Upper lobe of left lung (tissue), 6 donors: ENCODE measurements around the gene AGGF1. TPM values are rescaled to one million over a fixed set of nuclear protein-coding genes. Genes with fewer than 3 reads are reported as not detected.

Experiments used
- ATAC-seq, 2 donors: fragments of 200-7000 bp; cut with Tn5 transposase; one replicate each; pipeline ENCODE4 v1.9.1; 2022; ENCODE audit warnings: mild to moderate bottlenecking in 2 of 2, moderate library complexity in 2 of 2; ENCODE audit not compliant: low FRiP score in 2 of 2
- DNase-seq, 2 donors: peaks; one replicate each; pipeline ENCODE4 v3.0.0-alpha.2; 2019 to 2020
- H3K27ac ChIP-seq, 4 donors: fragments of 200-600 bp; sonication (generic); one replicate each; pipeline ENCODE4 v1.5.1; 2016 to 2019
- H3K27me3 ChIP-seq, 4 donors: fragments of 200-600 bp; sonication (generic); one replicate each; pipeline ENCODE4 v1.5.1; 2017 to 2019
- H3K36me3 ChIP-seq, 4 donors: fragments of 200-600 bp; sonication (generic); one replicate each; pipeline ENCODE4 v1.5.1; 2016 to 2019
- H3K4me1 ChIP-seq, 4 donors: fragments of 200-600 bp; sonication (generic); one replicate each; pipeline ENCODE4 v1.5.1; 2018 to 2019
- H3K4me3 ChIP-seq, 4 donors: fragments of 200-600 bp; sonication (generic); one replicate each; pipeline ENCODE4 v1.5.1; 2017 to 2019; ENCODE audit warnings: mild to moderate bottlenecking in 2 of 4, moderate library complexity in 1 of 4
- H3K9me3 ChIP-seq, 4 donors: fragments of 200-600 bp; sonication (generic); one replicate each; pipeline ENCODE4 v1.5.1; 2018 to 2019
- EP300 ChIP-seq, 4 donors: sonication (generic); formaldehyde crosslinking; IDR thresholded peaks; one replicate each; pipeline ENCODE4 v1.5.1; 2017; ENCODE audit warnings: antibody characterized with exemption in 4 of 4, control low read depth in 2 of 4
- POLR2A ChIP-seq, 4 donors: fragments of 450-650 bp; IDR thresholded peaks; one replicate each; pipeline ENCODE4 v1.5.1; 2016 to 2017; ENCODE audit warnings: antibody characterized with exemption in 4 of 4, mild to moderate bottlenecking in 2 of 4
- POLR2AphosphoS5 ChIP-seq, 2 donors: sonication (generic); formaldehyde crosslinking; IDR thresholded peaks; one replicate each; pipeline ENCODE4 v1.5.1; 2017; ENCODE audit warnings: antibody characterized with exemption in 2 of 2
- WGBS, 2 donors: methylation state at CpG; one replicate each; pipeline ENCODE4 v1.1.5; 2017 to 2018; 5-methylcytosine and 5-hydroxymethylcytosine counted together
- total RNA-seq, 6 donors: library from RNA; depleted of rRNA in 4 of 6; stranded (reverse); fragments of >200 nt in 4 of 6; gene quantifications; one replicate each; pipeline versions ENCODE4 v1.1.0 to v1.2.1, GENCODE V29; 2016 to 2021
- TF ChIP-seq, protein P1 (sequence below), 6 experiments: fragments of 450-650 bp in 4 of 6; fragments of 200-600 bp in 2 of 6; sonication (generic) in 2 of 6; IDR thresholded peaks; one replicate each; pipeline ENCODE4 v1.5.1; 2016 to 2019; ENCODE audit warnings: antibody characterized with exemption in 6 of 6
- donor health status: DM: no; HTN: no; CAD: no; lungs with moderate emphysema.
- donor health status: DM: no; HTN: yes; CAD: no; lungs with severe emphysema.

The AGGF1 gene
- total RNA-seq, 6 donors from 2014 or later: 20.4 to 51.3 (median 26.3) TPM

GRCh38 chr5:77032635-77033034 lies 2.4 kb downstream of the AGGF1 start:
- Histone ChIP-seq H3K4me3 (no peak overlapping the region), H3K27me3 (no peaks in the 10 kb centered on the region), H3K27ac (no peak overlapping the region), H3K36me3 (peaks cover 6 to 35% (median 19%) of the 10 kb centered on the region in 4 donors), H3K9me3 (peaks cover 0 to 8% (median 3%) of the 10 kb centered on the region in 4 donors), H3K4me1 (peaks cover 9 to 18% (median 15%) of the 10 kb centered on the region in 4 donors)
- TF ChIP-seq EP300 (IDR thresholded peaks at IDR 0.05) (no peak), POLR2A (IDR thresholded peaks at IDR 0.05) (no peak), POLR2AphosphoS5 (IDR thresholded peaks at IDR 0.05) (no peak)
- TF ChIP-seq, protein P1, sequence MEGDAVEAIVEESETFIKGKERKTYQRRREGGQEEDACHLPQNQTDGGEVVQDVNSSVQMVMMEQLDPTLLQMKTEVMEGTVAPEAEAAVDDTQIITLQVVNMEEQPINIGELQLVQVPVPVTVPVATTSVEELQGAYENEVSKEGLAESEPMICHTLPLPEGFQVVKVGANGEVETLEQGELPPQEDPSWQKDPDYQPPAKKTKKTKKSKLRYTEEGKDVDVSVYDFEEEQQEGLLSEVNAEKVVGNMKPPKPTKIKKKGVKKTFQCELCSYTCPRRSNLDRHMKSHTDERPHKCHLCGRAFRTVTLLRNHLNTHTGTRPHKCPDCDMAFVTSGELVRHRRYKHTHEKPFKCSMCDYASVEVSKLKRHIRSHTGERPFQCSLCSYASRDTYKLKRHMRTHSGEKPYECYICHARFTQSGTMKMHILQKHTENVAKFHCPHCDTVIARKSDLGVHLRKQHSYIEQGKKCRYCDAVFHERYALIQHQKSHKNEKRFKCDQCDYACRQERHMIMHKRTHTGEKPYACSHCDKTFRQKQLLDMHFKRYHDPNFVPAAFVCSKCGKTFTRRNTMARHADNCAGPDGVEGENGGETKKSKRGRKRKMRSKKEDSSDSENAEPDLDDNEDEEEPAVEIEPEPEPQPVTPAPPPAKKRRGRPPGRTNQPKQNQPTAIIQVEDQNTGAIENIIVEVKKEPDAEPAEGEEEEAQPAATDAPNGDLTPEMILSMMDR (IDR thresholded peaks at IDR 0.05): no peak
- ATAC-seq: no peak
- no peak for DNase-seq
- 84 to 89% methylated on average over 4 of the region's 4 CpGs for WGBS, 2 donors

GRCh38 chr5:77033338-77033737 lies 3.1 kb downstream of the AGGF1 start:
- no peak for ATAC-seq
- TF ChIP-seq POLR2AphosphoS5 (IDR thresholded peaks at IDR 0.05) (no peak), POLR2A (IDR thresholded peaks at IDR 0.05) (no peak)
- H3K36me3 ChIP-seq: peaks cover 6 to 42% (median 21%) of the 10 kb centered on the region in 4 donors
- H3K9me3 ChIP-seq: peaks cover 0 to 8% (median 3%) of the 10 kb centered on the region in 4 donors
- peaks cover 9 to 18% (median 15%) of the 10 kb centered on the region in 4 donors for H3K4me1 ChIP-seq
- 94 to 96% methylated on average over 5 of the region's 5 CpGs for WGBS, 2 donors
- no peak overlapping the region for H3K27ac ChIP-seq
- no peak for DNase-seq
- H3K27me3 ChIP-seq: no peaks in the 10 kb centered on the region
- H3K4me3 ChIP-seq: no peak overlapping the region

DNA sequence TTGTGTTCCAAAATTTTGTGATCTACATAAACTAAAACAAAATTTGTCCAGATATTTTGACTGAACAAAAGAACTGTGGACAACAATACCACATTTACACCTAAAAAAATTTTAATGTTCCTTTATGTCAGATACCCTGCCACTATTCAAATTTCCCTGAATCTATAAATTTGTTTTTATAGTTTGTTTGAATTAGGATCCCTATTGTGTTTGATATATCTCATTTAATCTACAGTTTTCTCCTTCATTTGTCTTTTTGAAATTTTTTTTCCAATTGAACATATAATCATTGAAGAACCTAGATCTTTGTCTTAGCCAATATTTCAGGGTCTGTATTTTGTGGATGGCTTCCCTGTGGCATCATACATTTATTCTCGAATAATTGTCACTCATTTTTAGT lies 5.7 kb downstream of the AGGF1 start:
- H3K27me3 ChIP-seq: no peaks in the 10 kb centered on the region
- peaks cover 6 to 66% (median 29%) of the 10 kb centered on the region in 4 donors for H3K36me3 ChIP-seq
- H3K4me3 ChIP-seq: no peak overlapping the region
- H3K4me1 ChIP-seq: peaks cover 8 to 13% (median 9%) of the 10 kb centered on the region in 4 donors
- ATAC-seq (no peak), DNase-seq (no peak)
- no peak for TF ChIP-seq EP300 (IDR thresholded peaks at IDR 0.05)
- TF ChIP-seq, protein P1 (IDR thresholded peaks at IDR 0.05): no peak
- TF ChIP-seq POLR2A (IDR thresholded peaks at IDR 0.05): no peak
- no peak for TF ChIP-seq POLR2AphosphoS5 (IDR thresholded peaks at IDR 0.05)
- H3K9me3 ChIP-seq: no peaks in the 10 kb centered on the region
- no peak overlapping the region for H3K27ac ChIP-seq
- 86 to 87% methylated on average over 1 of the region's 1 CpG for WGBS, 2 donors

DNA sequence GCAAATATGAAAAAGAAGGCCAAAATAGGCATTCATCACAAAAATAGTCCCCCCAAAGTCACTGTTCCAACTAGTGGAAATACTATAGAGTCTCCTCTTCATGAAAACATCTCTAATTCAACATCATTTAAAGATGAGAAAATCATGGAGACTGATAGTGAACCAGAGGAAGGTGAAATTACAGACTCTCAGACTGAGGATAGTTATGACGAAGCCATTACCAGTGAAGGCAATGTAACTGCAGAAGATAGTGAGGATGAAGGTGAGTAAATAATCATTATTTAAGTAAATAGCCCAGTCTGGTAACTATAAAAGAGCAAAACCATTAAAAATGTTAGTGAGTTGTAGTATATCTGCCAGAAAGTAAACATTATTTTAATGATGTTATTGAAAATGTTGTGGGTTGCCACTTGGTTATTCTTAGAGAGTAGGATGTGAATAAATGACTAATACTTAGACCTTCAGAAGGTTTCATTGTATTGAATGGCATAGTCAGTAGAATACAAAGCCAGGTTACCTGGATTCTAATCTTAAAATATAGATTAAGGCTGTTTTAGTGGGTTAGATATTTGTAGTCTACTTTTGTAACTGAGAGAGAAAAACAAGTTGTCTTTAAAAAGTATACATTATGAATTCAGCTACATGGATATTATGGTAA lies 16.3 kb downstream of the AGGF1 start:
- TF ChIP-seq, protein P1 (IDR thresholded peaks at IDR 0.05): no peak
- TF ChIP-seq POLR2A (IDR thresholded peaks at IDR 0.05) (no peak), EP300 (IDR thresholded peaks at IDR 0.05) (no peak), POLR2AphosphoS5 (IDR thresholded peaks at IDR 0.05) (no peak)
- no peak overlapping the region for H3K27ac ChIP-seq

DNA sequence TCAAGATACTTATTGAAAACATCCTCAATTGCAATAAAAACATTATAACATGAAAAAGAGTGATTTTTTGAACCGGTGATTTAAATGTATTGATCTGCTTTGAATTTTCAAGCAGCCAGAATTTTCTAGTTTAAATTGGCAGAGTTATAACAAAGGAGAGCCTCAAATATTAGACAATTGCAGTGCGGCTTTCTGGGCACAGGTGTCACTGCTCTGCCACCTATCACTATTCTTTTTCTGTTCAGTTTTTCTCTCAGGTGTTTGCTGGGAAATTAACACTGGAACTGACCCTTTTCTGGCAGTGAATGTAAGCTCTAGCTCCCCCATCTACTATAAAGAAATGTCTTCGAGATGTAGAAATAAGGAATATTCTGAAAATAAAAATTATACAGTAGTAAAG lies 33.8 kb downstream of the AGGF1 start:
- ATAC-seq: no peak
- H3K36me3 ChIP-seq: peaks cover 18 to 77% (median 28%) of the 10 kb centered on the region in 4 donors

More for the DNA sequence above, 16.3 kb downstream of the AGGF1 start:
- ATAC-seq: no peak
- Histone ChIP-seq H3K27me3 (no peaks in the 10 kb centered on the region), H3K4me3 (no peak overlapping the region), H3K36me3 (peaks cover 5 to 54% (median 17%) of the 10 kb centered on the region in 4 donors), H3K9me3 (no peaks in the 10 kb centered on the region), H3K4me1 (no peaks in the 10 kb centered on the region)
- no peak for DNase-seq
- 94 to 100% methylated on average over 1 of the region's 1 CpG for WGBS, 2 donors

More for the DNA sequence above, 33.8 kb downstream of the AGGF1 start:
- Histone ChIP-seq H3K27me3 (no peaks in the 10 kb centered on the region), H3K4me1 (peaks cover 0 to 4% (median 0%) of the 10 kb centered on the region in 4 donors), H3K9me3 (no peaks in the 10 kb centered on the region), H3K4me3 (no peak overlapping the region), H3K27ac (no peak overlapping the region)
- WGBS, 2 donors: 77 to 98% methylated on average over 3 of the region's 3 CpGs
- no peak for DNase-seq
- TF ChIP-seq EP300 (IDR thresholded peaks at IDR 0.05) (no peak), POLR2AphosphoS5 (IDR thresholded peaks at IDR 0.05) (no peak)
